Posterior vena cava (tissue), 2 donors: ENCODE measurements around the gene KRTAP10-3. TPM values are rescaled to one million over a fixed set of nuclear protein-coding genes. Genes with fewer than 3 reads are reported as not detected.
"Not testable (repeated sequence)": the region's sequence is repeated elsewhere in the genome, so short reads cannot be mapped to it uniquely, and the experiment has no call there.

Source experiments
- DNase-seq: peaks from one replicate; pipeline ENCODE4 v3.0.0-alpha.2; 2020; ENCODE audit warnings: low spot score
- intact Hi-C, 2 donors: fragments of 100-400 bp; cut with DNase I; formaldehyde crosslinking; loops; one replicate each; pipeline versions ENCODE4 v1.14.1 to v1.14.2; 2022 to 2023
- total RNA-seq, 2 donors: library from RNA; stranded (reverse); fragmentation: NEBNext Ultra II Directional; extraction: Animal tissue kit (Norgen Biotek cat#: 25700); gene quantifications; one replicate each; pipeline ENCODE4 v1.2.1, GENCODE V29; 2021
- donor health status: DM: yes; HTN: yes; CAD: no.
- donor health status: DM: yes; HTN: yes; CAD: no.

Gene KRTAP10-3
- total RNA-seq, 2 donors from 2014 or later: not detected

DNA sequence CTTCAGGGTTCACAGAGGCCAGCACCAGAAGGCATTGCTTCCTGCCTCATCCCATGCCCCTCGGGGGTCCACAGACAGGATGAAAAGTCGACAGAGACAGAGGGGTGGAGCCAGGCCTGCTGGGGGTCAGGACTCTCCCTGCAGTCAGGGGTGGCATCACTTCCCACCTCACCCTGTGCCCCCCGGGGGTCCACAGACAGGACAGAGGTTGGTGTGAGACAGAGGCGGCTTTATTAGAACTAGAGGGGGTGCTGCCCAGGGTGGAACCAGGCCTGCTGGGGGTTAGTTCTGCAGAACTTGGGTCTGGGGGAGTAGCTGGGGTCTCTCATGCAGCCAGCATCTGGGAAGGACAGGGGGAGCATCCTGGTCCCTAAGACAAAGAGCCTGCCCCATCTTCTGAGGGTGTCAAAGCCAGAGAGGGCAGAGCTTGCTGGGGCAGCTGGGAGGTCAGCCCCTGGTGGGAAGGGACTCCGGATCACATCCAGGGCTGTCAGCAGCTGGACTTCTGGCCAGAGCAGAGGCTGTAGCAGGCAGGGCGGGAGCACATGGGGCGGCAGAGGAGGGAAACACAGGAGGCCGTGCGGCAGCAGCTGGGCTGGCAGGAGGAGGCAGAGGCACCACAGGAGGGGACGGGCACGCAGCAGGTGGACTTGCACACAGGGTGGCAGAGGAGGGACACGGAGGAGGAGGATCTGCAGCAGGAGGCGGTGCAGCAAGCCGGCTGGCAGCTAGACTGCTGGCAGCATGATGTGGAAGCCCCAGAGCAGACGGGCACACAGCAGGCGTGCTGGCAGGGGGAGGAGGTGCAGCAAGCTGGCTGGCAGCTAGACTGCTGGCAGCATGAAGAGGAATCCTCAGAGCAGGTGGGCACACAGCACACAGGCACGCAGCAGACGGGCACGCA is 32.6 kb upstream of the KRTAP10-3 start:
- DNase-seq: peak; percentile 63
- intact Hi-C loops: not testable (repeated sequence)

- intact Hi-C loops: no loop called here
- DNase-seq: peak; percentile 66
These were observed 31.7 kb upstream of the KRTAP10-3 start for GRCh38 chr21:44590311-44590721.

- intact Hi-C loops: no loop called here
These were observed 31.2 kb upstream of the KRTAP10-3 start for GRCh38 chr21:44589586-44590305.

DNA sequence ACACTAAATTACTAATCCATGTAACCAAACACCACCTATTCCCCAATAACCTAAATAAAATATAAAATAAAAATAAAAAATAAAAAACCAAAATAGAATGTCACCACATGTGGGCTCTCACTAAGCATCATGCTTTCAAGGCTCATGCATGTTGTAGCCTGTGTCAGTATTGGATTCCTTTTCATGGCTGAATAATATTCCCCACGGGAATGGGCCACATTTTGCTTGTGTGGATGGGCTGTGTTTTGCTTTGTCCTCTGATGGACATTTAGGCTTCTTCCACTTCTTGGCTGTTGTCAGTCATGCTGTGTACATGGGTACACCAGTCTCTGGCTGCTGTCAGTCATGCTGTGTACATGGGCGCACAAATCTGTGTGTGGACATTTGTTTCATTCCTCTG is 30.5 kb upstream of the KRTAP10-3 start:
- no peak for DNase-seq
- intact Hi-C loops: no loop called here

More at GRCh38 chr21:44589586-44590305, 31.2 kb upstream of the KRTAP10-3 start:
- peak; percentile 83 for DNase-seq

DNA sequence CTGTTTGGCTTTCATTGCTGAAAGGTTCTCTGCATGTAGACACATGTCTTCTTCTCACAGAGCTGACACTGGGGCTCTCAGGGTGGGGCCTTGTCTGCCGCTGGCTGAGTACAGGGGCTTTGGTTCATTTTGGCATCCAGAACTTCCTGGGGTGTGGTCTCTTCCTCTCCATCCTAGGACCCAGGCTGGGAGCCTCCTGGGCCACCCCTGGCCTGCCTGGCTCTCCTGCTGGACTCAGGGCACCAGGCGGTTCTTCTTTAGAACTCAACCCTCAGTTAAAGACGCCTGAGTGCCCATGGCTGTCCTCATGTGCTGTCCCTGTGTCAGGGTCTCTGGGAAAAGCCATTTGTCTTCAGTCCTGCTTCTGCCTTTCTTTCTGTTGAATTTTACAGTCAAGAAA is 27.3 kb upstream of the KRTAP10-3 start:
- DNase-seq: no peak
- intact Hi-C loops: no loop called here

DNA sequence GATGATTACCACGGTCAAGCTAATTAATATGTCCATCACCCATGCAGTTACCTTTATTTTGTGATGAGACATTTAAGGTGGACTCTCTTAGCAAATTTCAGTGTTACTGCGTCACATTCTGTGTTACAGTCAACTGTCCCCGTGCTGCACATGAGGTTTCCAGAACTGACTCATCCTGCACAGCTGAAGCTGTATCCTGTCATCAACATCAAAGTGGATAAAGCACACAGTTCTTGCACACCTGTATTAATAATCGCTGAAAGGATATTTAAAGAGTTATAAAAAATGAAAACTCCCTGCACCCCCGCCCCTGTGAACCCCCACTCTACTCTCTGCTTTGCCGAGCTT is 25.2 kb upstream of the KRTAP10-3 start:
- intact Hi-C loops: no loop called here
- DNase-seq: no peak

DNA sequence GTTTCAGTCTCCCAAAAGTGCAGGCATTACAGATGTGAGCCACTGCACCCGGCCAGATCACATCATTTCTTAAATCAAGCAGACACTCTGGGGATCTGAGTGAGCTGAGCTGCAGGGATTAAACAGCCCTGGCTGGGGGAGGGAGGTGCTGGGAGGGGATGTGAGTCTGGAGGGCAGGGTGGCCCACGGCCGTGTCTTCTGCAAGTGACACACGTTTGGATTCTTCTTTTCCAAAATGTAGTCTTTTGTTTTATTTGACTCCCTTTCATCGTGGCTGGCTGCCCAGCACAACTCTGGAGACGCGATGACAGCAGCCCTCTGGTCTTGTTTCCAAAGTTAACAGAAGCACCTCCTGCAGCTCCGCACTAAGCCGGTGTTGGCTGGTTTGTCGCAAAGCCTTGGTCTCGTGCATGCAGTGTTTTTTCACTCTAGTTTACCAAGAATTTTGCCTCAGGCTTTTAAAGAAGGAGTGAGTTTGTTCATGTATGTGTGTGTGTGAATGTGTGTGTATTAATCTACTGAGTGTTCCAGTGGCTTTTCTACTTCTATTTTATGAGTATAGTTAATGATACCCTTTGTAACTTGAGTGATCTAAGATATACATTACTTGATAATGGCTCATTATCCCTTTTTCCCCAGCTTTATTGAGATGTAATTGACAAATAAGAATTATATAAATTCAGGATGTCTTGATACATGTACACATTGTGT is 24.6 kb upstream of the KRTAP10-3 start:
- intact Hi-C loops: no loop called here
- peak; percentile 26 for DNase-seq

DNA sequence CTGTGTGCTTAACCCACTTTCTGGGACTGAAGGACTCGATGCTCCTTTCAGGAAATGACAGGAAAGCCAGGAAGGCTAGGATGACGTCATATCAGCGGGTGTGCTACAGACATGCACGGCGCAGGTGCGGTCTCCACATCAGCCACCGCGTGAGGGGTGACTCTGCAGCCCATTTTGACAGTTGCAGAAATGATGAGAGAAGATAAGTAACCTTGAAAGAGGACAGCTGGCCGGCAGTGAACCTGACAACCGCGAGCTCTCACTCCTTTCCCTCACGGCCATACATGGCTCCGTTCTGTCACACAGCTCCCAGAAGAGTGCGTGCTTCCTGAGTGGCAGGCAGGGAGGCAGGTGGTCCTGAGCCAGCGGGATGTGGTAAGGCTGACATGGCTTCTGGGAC is 23.5 kb upstream of the KRTAP10-3 start:
- DNase-seq: peak; percentile 51
- intact Hi-C loops: no loop called here

GRCh38 chr21:44581158-44581557 is 22.6 kb upstream of the KRTAP10-3 start:
- DNase-seq: no peak
- intact Hi-C loops: no loop called here

GRCh38 chr21:44580231-44580821 is 21.7 kb upstream of the KRTAP10-3 start, which contains the start of gene KRTAP10-5:
KRTAP10-5 (minus strand) TSS chr21:44580604; CDS start chr21:44580578, 26 bp downstream.
- peak; percentile 49 for DNase-seq

DNA sequence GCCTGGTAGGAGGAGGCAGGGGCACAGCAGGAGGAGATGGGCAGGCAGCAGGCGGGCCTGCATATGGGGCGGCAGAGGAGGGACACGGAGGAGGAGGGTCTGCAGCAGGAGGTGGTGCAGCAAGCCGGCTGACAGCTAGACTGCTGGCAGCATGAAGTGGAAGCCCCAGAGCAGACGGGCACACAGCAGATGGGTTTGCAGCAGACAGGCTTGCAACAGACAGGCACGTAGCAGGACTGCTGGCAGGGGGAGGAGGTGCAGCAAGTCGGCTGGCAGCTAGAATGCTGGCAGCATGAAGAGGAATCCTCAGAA is 21.2 kb upstream of the KRTAP10-3 start:
- no peak for DNase-seq
- intact Hi-C loops: no loop called here

More at GRCh38 chr21:44580231-44580821, 21.7 kb upstream of the KRTAP10-3 start, which contains the start of gene KRTAP10-5:
- intact Hi-C loops: not testable (repeated sequence)

DNA sequence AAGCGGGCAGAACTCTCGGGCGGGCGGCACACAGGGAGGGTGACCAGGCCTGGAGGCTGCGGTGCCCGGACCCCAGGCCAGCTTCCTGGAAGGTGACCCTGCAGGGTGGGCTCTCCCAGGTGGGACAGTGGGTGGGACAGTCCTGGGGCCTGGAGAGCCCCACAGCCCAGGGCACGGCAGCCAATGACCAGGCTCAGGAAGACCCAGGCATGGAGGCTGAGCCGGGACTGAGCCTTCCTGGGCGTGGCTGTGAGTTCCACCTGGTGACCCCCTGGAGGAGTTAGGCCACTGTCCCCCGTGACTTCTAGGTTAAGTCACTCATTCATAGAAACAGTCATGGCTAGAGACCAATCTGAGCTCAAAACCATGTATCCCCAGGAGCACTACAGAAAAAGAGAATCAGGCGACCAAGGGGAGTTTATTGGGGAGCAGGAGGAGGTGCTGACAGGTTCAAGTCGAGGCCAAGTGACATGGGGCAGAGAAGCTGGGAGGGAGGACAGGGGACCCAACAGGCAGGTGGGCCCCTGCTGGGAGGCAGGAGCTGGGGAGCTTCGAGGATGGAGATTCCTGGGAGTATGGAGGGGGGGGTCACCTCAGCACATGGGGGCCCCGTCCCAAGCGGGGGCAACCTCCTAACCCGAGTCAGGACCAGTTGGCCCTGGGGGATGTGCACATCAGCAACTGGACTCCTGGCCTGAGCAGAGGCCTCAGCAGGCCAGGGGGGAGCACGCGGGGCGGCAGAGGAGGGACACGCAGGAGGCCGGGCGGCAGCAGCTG is 20.6 kb upstream of the KRTAP10-3 start:
- intact Hi-C loops: no loop called here
- peak; percentile 55 for DNase-seq

- DNase-seq: peak; percentile 68
- intact Hi-C loops: no loop called here
These were observed 19.9 kb upstream of the KRTAP10-3 start for GRCh38 chr21:44578371-44579055.

GRCh38 chr21:44576025-44576420 is 17.4 kb upstream of the KRTAP10-3 start:
- intact Hi-C loops: no loop called here
- DNase-seq: peak; percentile 43

DNA sequence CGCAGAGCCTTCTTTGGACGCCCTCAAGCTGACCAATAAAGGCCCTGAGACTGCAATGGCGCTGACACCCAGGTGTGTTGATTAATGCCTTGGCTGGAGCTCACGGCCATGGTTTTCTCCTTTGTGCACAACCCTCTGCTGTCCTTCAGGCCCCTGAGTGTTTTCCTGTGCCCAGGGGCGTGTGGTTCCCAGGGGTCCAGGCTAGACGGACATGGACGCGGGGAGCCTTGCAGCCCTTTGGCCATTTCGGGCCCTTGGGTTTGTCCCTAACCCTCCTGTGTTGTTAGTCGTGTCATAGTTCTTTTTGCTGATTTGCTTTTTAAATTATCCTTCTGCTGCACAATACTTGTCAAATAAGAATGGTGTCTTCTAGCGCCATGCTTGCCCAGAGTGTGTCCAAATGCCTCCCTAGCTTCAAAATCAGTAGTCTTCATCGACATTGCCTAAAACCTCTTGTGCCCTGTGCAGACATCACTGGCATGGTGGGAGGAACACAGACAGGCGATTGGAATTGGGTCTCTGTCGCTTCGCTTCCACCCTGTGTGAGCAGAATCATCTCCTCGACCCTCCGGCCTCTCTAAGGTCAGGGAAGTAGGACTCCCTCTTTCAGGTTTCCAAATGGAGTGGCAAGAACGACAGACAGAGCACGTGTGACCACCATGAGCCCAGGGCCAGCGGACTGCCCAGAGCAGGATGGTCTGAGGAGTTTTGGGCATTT is 16.9 kb upstream of the KRTAP10-3 start:
- peak; percentile 52 for DNase-seq
- intact Hi-C loops: no loop called here

- intact Hi-C loops: no loop called here
- DNase-seq: peak; percentile 74
These were observed 16.1 kb upstream of the KRTAP10-3 start for GRCh38 chr21:44574457-44575306.
